Mesendoderm (in vitro differentiated cells): ENCODE measurements around the gene JARID2.

Experiments
- DNase-seq: peaks from one replicate; pipeline ENCODE4 v3.0.0; 2013
- H2AK5ac ChIP-seq: 2 replicates; pipeline ENCODE4 v1.6.1; 2013; ENCODE audit warnings: low read length, inconsistent platforms
- H2BK120ac ChIP-seq: 2 replicates; pipeline ENCODE4 v1.6.1; 2013; ENCODE audit warnings: low read depth, mild to moderate bottlenecking, low read length, moderate library complexity, mixed read lengths
- H2BK15ac ChIP-seq: replicated peaks from 2 replicates; pipeline ENCODE4 v1.6.1; 2013; ENCODE audit warnings: low read depth, mild to moderate bottlenecking, moderate library complexity
- H2BK5ac ChIP-seq: 2 replicates; pipeline ENCODE4 v1.6.1; 2013; ENCODE audit warnings: low read length, inconsistent platforms
- H3K18ac ChIP-seq: 2 replicates; pipeline ENCODE4 v1.6.1; 2013; ENCODE audit warnings: mild to moderate bottlenecking, low read length, mixed read lengths
- H3K23ac ChIP-seq: one replicate; pipeline ENCODE4 v1.6.1; 2013; ENCODE audit warnings: low read length
- H3K27ac ChIP-seq: 2 replicates; pipeline ENCODE4 v1.5.1; 2013; ENCODE audit warnings: low read depth, mild to moderate bottlenecking, inconsistent platforms, low read length, moderate library complexity
- H3K27me3 ChIP-seq: 2 replicates; pipeline ENCODE4 v1.6.1; 2013; ENCODE audit warnings: low read length, control low read depth, mild to moderate bottlenecking, inconsistent platforms; ENCODE audit not compliant: insufficient read depth, poor library complexity
- H3K36me3 ChIP-seq: 2 replicates; pipeline ENCODE4 v1.6.1; 2013; ENCODE audit warnings: low read length, inconsistent platforms; ENCODE audit not compliant: control insufficient read depth, insufficient read depth
- H3K4ac ChIP-seq: one replicate; pipeline ENCODE4 v1.6.1; 2013; ENCODE audit warnings: low read depth, mild to moderate bottlenecking, low read length, moderate library complexity
- H3K4me1 ChIP-seq: 2 replicates; pipeline ENCODE4 v1.6.1; 2013; ENCODE audit warnings: low read depth, low read length, inconsistent platforms; ENCODE audit not compliant: control insufficient read depth
- H3K4me2 ChIP-seq: 2 replicates; pipeline ENCODE4 v1.6.1; 2013; ENCODE audit warnings: low read length
- H3K4me3 ChIP-seq: 2 replicates; pipeline ENCODE4 v1.5.1; 2013; ENCODE audit warnings: mild to moderate bottlenecking, low read length
- H3K56ac ChIP-seq: one replicate; pipeline ENCODE4 v1.6.1; 2013; ENCODE audit warnings: low read length
- H3K79me1 ChIP-seq: 2 replicates; pipeline ENCODE4 v1.6.1; 2013; ENCODE audit warnings: low read length, inconsistent platforms
- H3K79me2 ChIP-seq: 2 replicates; pipeline ENCODE4 v1.6.1; 2013; ENCODE audit warnings: mild to moderate bottlenecking, low read length; ENCODE audit not compliant: control insufficient read depth, insufficient read depth
- H3K9ac ChIP-seq: 2 replicates; pipeline ENCODE4 v1.6.1; 2013; ENCODE audit warnings: low read length, inconsistent platforms
- H4K5ac ChIP-seq: one replicate; pipeline ENCODE4 v1.6.1; 2013; ENCODE audit warnings: low read length
- H4K8ac ChIP-seq: one replicate; pipeline ENCODE4 v1.6.1; 2013; ENCODE audit warnings: low read depth, mild to moderate bottlenecking, control low read depth, low read length, moderate library complexity
- WGBS: extraction: QIAGEN DNeasy Blood & Tissue Kit; methylation state at CpG from one replicate; pipeline ENCODE4 v1.1.7; 2013; ENCODE audit warnings: low lambda C conversion rate, missing lambda C conversion rate; ENCODE audit not compliant: insufficient coverage; ENCODE audit errors: extremely low coverage; 5-methylcytosine and 5-hydroxymethylcytosine counted together

Gene JARID2

GRCh38 chr6:15427331-15428070, 181.6 kb downstream of the JARID2 start:
- Histone ChIP-seq H3K4me1 (peaks cover 33% of the 10 kb centered on the region), H3K18ac (peak overlapping the region; percentile 35), H2BK5ac (no peak overlapping the region), H2BK120ac (no peak overlapping the region), H4K8ac (no peak overlapping the region), H4K5ac (no peak overlapping the region), H3K4me3 (no peak overlapping the region), H3K79me1 (peaks cover 12% of the 10 kb centered on the region), H3K79me2 (peaks cover 84% of the 10 kb centered on the region), H3K27ac (no peak overlapping the region), H3K9ac (no peak overlapping the region), H3K36me3 (no peaks in the 10 kb centered on the region), H3K27me3 (no peaks in the 10 kb centered on the region), H2AK5ac (no peak overlapping the region), H3K4me2 (no peak overlapping the region), H2BK15ac (no peak overlapping the region), H3K23ac (no peak overlapping the region), H3K56ac (no peak overlapping the region), H3K4ac (no peak overlapping the region)
- DNase-seq: peak; percentile 82
- no CpG with 5 or more reads among the region's 5 CpGs for WGBS

DNA sequence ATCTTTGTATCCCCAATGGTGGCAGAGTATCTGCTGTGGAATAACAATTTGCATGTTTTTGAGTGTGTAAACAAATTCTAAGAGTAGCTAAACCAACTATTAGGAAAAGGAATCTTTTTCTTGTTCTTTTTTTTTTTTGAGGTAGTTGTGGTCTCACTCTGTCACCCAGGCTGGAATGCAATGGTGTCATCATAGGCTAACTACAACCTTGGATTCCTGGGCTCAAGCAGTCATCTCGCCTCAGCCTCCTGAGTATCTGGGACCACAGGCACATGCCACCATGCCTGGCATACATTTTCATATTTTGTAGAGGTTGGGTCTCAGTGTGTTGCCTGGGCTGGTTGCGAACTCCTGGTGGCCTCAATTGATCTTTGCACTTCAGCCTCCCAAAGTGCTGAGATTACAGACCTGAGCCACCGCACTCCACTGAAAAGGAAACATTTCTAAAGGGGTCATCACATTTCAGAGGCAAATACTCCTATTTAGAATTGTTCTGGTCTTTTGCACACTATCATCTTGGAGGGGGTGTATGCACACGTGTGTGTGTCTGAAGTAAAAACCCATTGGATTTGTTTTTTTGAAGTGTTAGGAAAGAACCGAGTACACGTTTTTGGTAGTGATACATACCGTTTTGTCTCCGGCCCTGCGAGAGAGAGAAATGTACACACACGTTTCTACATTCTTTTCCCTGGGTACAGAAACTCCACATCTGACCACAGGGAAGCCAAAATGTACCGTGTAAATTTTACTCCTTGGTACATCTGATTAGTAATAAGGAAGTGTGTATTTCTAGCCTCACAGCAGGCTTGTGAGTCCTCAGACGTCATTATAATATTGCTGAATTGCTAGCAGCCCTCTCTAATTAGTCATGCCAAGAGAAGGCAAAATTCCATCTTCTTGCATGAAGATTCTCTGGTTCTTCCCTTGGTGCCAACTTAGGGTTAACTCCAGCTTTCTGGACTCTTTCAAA, 183.6 kb downstream of the JARID2 start:
- Histone ChIP-seq H3K18ac (peak overlapping the region; percentile 66), H3K79me1 (peaks cover 11% of the 10 kb centered on the region), H3K27ac (no peak overlapping the region), H3K4me1 (peaks cover 44% of the 10 kb centered on the region), H4K5ac (no peak overlapping the region), H3K4me3 (no peak overlapping the region), H3K4me2 (no peak overlapping the region), H3K4ac (no peak overlapping the region), H2BK5ac (peak overlapping the region; percentile 24), H3K23ac (no peak overlapping the region), H3K9ac (no peak overlapping the region), H3K56ac (peak overlapping the region; percentile 46), H4K8ac (no peak overlapping the region), H2AK5ac (no peak overlapping the region), H2BK120ac (no peak overlapping the region), H3K79me2 (peaks cover 78% of the 10 kb centered on the region), H3K27me3 (no peaks in the 10 kb centered on the region), H3K36me3 (no peaks in the 10 kb centered on the region), H2BK15ac (peak overlapping the region; percentile 64)
- peak; percentile 73 for DNase-seq
- no CpG with 5 or more reads among the region's 12 CpGs for WGBS

GRCh38 chr6:15430186-15430585, 184.3 kb downstream of the JARID2 start:
- no peak overlapping the region for H3K56ac ChIP-seq
- no peak overlapping the region for H3K4me2 ChIP-seq
- no peak overlapping the region for H3K18ac ChIP-seq
- H4K5ac ChIP-seq: no peak overlapping the region
- peaks cover 11% of the 10 kb centered on the region for H3K79me1 ChIP-seq
- H4K8ac ChIP-seq: no peak overlapping the region
- no peak overlapping the region for H3K4ac ChIP-seq
- no peak for DNase-seq
- H3K9ac ChIP-seq: no peak overlapping the region
- no peaks in the 10 kb centered on the region for H3K27me3 ChIP-seq
- H3K79me2 ChIP-seq: peaks cover 73% of the 10 kb centered on the region
- no peak overlapping the region for H3K27ac ChIP-seq
- H3K23ac ChIP-seq: no peak overlapping the region
- no peak overlapping the region for H2BK120ac ChIP-seq
- peaks cover 47% of the 10 kb centered on the region for H3K4me1 ChIP-seq
- H2BK5ac ChIP-seq: no peak overlapping the region
- H2AK5ac ChIP-seq: no peak overlapping the region
- no CpG with 5 or more reads among the region's 2 CpGs for WGBS
- no peaks in the 10 kb centered on the region for H3K36me3 ChIP-seq
- no peak overlapping the region for H3K4me3 ChIP-seq
- no peak overlapping the region for H2BK15ac ChIP-seq

DNA sequence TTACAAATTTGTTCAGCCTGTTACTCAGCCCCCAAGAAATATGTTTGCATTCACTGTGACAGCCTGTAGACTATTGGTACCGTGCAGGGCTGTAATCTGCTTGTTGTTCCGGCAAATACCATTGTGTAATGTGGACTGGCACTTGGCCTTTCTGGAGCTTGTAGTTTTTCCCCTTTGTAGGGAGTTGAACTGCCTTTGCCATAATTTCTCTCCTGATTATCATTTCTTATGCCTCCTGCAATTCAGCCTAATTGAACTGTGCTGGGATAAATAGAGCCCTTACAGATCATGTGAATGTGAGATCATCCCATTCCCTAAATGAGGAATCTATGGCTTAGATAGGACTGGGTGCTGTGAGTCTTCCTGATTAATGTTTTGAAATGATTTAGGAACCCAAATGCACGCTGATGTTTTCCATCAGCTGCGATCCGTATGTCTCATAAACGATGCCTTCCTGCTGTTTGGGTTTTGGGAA, 185.1 kb downstream of the JARID2 start:
- Histone ChIP-seq H2BK5ac (peak overlapping the region; percentile 64), H3K18ac (peak overlapping the region; percentile 15), H3K4ac (peak overlapping the region; percentile 94), H2AK5ac (peak overlapping the region; percentile 25), H3K27ac (peak overlapping the region; percentile 75), H3K4me1 (peaks cover 50% of the 10 kb centered on the region), H4K8ac (no peak overlapping the region), H3K79me2 (peaks cover 71% of the 10 kb centered on the region), H3K4me2 (no peak overlapping the region), H3K27me3 (no peaks in the 10 kb centered on the region), H4K5ac (no peak overlapping the region), H2BK120ac (peak overlapping the region; percentile 29), H3K36me3 (no peaks in the 10 kb centered on the region), H3K56ac (peak overlapping the region; percentile 74), H3K23ac (no peak overlapping the region), H3K9ac (peak overlapping the region; percentile 22), H3K4me3 (no peak overlapping the region), H2BK15ac (no peak overlapping the region), H3K79me1 (peaks cover 10% of the 10 kb centered on the region)
- no peak for DNase-seq
- WGBS: no CpG with 5 or more reads among the region's 6 CpGs

DNA sequence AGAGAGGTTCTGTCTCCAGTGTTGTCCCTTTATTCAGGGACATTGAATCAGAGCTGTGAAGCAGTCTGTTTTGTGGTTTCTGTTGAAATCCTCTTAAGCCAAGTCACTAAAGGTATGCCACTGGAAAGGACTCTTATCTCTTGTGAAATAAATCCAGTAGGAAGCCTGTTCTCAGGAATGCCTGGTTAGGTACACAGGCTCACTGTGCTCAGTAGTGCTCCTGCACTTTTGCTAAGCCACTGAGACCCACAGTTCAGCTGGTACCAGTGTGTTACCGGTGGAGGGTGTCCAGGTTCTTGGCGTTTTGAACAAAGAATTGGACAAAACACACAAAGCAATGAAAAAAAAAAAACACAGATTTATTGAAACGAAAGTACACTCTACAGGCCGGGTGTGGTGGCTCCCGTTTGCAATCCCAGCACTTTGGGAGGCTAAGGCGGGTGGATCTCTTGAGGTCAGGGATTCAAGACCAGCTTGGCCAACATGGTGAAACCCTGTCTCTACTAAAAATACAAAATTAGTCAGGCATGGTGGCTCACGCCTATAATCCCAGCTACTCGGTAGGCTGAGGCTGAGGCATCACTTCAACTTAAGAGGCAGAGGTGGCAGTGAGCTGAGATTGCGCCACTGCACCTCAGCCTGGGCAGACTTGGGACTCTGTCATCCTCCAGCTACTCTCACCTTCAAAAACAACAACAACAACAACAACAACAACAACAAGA, 186.1 kb downstream of the JARID2 start:
- peaks cover 54% of the 10 kb centered on the region for H3K4me1 ChIP-seq
- no CpG with 5 or more reads among the region's 9 CpGs for WGBS
- H3K79me1 ChIP-seq: peaks cover 16% of the 10 kb centered on the region
- peak overlapping the region; percentile 5 for H2BK120ac ChIP-seq
- no peaks in the 10 kb centered on the region for H3K27me3 ChIP-seq
- peak; percentile 97 for DNase-seq
- peak overlapping the region; percentile 41 for H3K9ac ChIP-seq
- peak overlapping the region; percentile 69 for H3K56ac ChIP-seq
- H3K79me2 ChIP-seq: peaks cover 71% of the 10 kb centered on the region
- peak overlapping the region; percentile 51 for H2BK5ac ChIP-seq
- H2BK15ac ChIP-seq: no peak overlapping the region
- H4K8ac ChIP-seq: no peak overlapping the region
- H4K5ac ChIP-seq: no peak overlapping the region
- peak overlapping the region; percentile 10 for H3K27ac ChIP-seq
- H3K4ac ChIP-seq: peak overlapping the region; percentile 83
- no peak overlapping the region for H3K23ac ChIP-seq
- H3K4me3 ChIP-seq: no peak overlapping the region
- H3K36me3 ChIP-seq: no peaks in the 10 kb centered on the region
- H3K18ac ChIP-seq: peak overlapping the region; percentile 5
- no peak overlapping the region for H3K4me2 ChIP-seq
- no peak overlapping the region for H2AK5ac ChIP-seq
